HepG2 (cell line): ENCODE measurements around the gene SREK1. TPM values are rescaled to one million over a fixed set of nuclear protein-coding genes. Genes with fewer than 3 reads are reported as not detected.

ENCODE experiments used
- EHMT2 ChIP-seq: fragments of 200-600 bp; sonication (generic); IDR thresholded peaks from 2 replicates; pipeline ENCODE4 v1.7.0; 2017; ENCODE audit warnings: antibody characterized with exemption, low read depth, low read length, borderline replicate concordance
- GFI1 ChIP-seq: sonication (generic); formaldehyde crosslinking; IDR thresholded peaks from 2 replicates; pipeline ENCODE4 v1.5.0; 2020; ENCODE audit warnings: missing genetic modification reagents, mild to moderate bottlenecking, borderline replicate concordance
- HOXA3 ChIP-seq: sonication (generic); formaldehyde crosslinking; IDR thresholded peaks from 2 replicates; pipeline ENCODE4 v1.5.0; 2020; ENCODE audit warnings: missing genetic modification reagents
- MIER3 ChIP-seq: IDR thresholded peaks from 2 replicates; pipeline ENCODE4 v1.6.1; 2016; ENCODE audit warnings: missing compliant biosample characterization, borderline replicate concordance
- NFIC ChIP-seq: IDR thresholded peaks from 2 replicates; pipeline ENCODE4 v1.6.1; 2012; ENCODE audit warnings: mild to moderate bottlenecking, low read length, inconsistent platforms
- RXRA ChIP-seq: sonication (generic); formaldehyde crosslinking; IDR thresholded peaks from 2 replicates; pipeline ENCODE4 v1.5.1; 2020; ENCODE audit warnings: missing genetic modification reagents
- ZBTB46 ChIP-seq: sonication (generic); formaldehyde crosslinking; IDR thresholded peaks from 2 replicates; pipeline ENCODE4 v1.4.0; 2020; ENCODE audit warnings: mild to moderate bottlenecking, missing genetic modification reagents, borderline replicate concordance
- ZFX ChIP-seq: sonication (generic); formaldehyde crosslinking; IDR thresholded peaks from 2 replicates; pipeline ENCODE4 v1.4.0; 2020; ENCODE audit warnings: mild to moderate bottlenecking, low read depth, missing genetic modification reagents, moderate library complexity
- ZNF558 ChIP-seq: sonication (generic); formaldehyde crosslinking; IDR thresholded peaks from 2 replicates; pipeline ENCODE4 v1.9.0; 2022; ENCODE audit warnings: mild to moderate bottlenecking, missing genetic modification reagents, borderline replicate concordance
- ZXDC ChIP-seq: sonication (generic); formaldehyde crosslinking; IDR thresholded peaks from 2 replicates; pipeline ENCODE4 v1.5.0; 2020; ENCODE audit warnings: mild to moderate bottlenecking, missing genetic modification reagents
- polyA plus RNA-seq, 8 experiments: library from polyadenylated mRNA; depleted of rRNA in 3 of 8; stranded (reverse) in 7 of 8; unstranded in 1 of 8; fragments of >200 nt; fragmentation: Illumina TruSeq in 4 of 8; extraction: Trizol in 4 of 8; gene quantifications; 2 replicates each; pipeline versions ENCODE4 v1.2.1 to v1.2.3, GENCODE V29; 2011 to 2016; ENCODE audit warnings: low read depth in 4 of 8, missing spikeins in 1 of 8, mixed read lengths in 1 of 8; ENCODE audit not compliant: insufficient read depth in 1 of 8
- total RNA-seq, 5 experiments: library from RNA; depleted of rRNA; stranded (reverse); fragments of >200 nt; fragmentation: Illumina TruSeq; extraction: Trizol; gene quantifications; 2 replicates each; pipeline ENCODE4 v1.2.3, GENCODE V29; 2016; ENCODE audit warnings: low read depth in 1 of 5

The SREK1 gene
- total and polyA plus RNA-seq, 2 of the 13 experiments (the other 11 are each of a cell fraction or from before 2014, with no cell fraction given): 60.6 to 90.9 TPM

- TF ChIP-seq ZXDC (CRISPR knock-in tag): no peak
- TF ChIP-seq ZFX: peak; percentile 49; the same call in 1 of the 2 replicates
- peak; percentile 16; the same call in 1 of the 2 replicates for TF ChIP-seq MIER3 (CRISPR knock-in tag)
- TF ChIP-seq HOXA3 (CRISPR knock-in tag): peak; percentile 39; the same call in 1 of the 2 replicates
- 0 out of 2 replicates have a peak, but pooled peaks have one; percentile 14 for TF ChIP-seq GFI1 (CRISPR knock-in tag)
- TF ChIP-seq ZBTB46 (CRISPR knock-in tag): no peak
- no peak for TF ChIP-seq EHMT2
- TF ChIP-seq ZNF558 (CRISPR knock-in tag): 0 out of 2 replicates have a peak, but pooled peaks have one; percentile 24
- no peak for TF ChIP-seq RXRA (CRISPR knock-in tag)
- TF ChIP-seq NFIC: peak; percentile 5; the same call in 1 of the 2 replicates
Observed at GRCh38 chr5:66144834-66145390, 812 bp downstream of the SREK1 start (continued).
